HEK293T (cell line): ENCODE data around the gene UVRAG.

Experiments used
- CTCF ChIA-PET: fragments of 350-600 bp; formaldehyde crosslinking; extraction: SDS; loops from one replicate; lab custom pipeline; 2021; ENCODE audit warnings: antibody characterized with exemption, inconsistent platforms; lab: Yijun Ruan, JAX
- POLR2A ChIA-PET: fragments of 350-600 bp; formaldehyde crosslinking; extraction: SDS; loops from one replicate; lab custom pipeline; 2020; ENCODE audit warnings: antibody characterized with exemption, inconsistent platforms; lab: Yijun Ruan, JAX
- DNase-seq: peaks from one replicate; pipeline ENCODE4 v3.0.0; 2012; ENCODE audit warnings: mixed read lengths; ENCODE audit errors: extremely low spot score
- ARNT ChIP-seq: fragments of 450-650 bp; IDR thresholded peaks from 2 replicates; pipeline ENCODE4 v1.6.1; 2017; ENCODE audit warnings: mild to moderate bottlenecking
- BHLHE40 ChIP-seq: fragments of 450-650 bp; IDR thresholded peaks from 2 replicates; pipeline ENCODE4 v1.6.1; 2016; ENCODE audit warnings: mild to moderate bottlenecking, moderate library complexity, borderline replicate concordance
- CTBP1 ChIP-seq: fragments of 450-650 bp; IDR thresholded peaks from 2 replicates; pipeline ENCODE4 v1.6.1; 2016; ENCODE audit warnings: borderline replicate concordance
- ELF4 ChIP-seq: fragments of 450-650 bp; IDR thresholded peaks from 2 replicates; pipeline ENCODE4 v1.6.1; 2017; ENCODE audit warnings: antibody characterized with exemption
- FOXA1 ChIP-seq: fragments of 450-650 bp; IDR thresholded peaks from 2 replicates; pipeline ENCODE4 v1.6.1; 2016; ENCODE audit warnings: mild to moderate bottlenecking
- FOXK2 ChIP-seq: fragments of 450-650 bp; IDR thresholded peaks from 2 replicates; pipeline ENCODE4 v1.6.1; 2016; ENCODE audit warnings: mild to moderate bottlenecking
- FOXM1 ChIP-seq: fragments of 450-650 bp; IDR thresholded peaks from 2 replicates; pipeline ENCODE4 v1.6.1; 2017; ENCODE audit warnings: mild to moderate bottlenecking, borderline replicate concordance
- HDGF ChIP-seq: fragments of 450-650 bp; IDR thresholded peaks from 2 replicates; pipeline ENCODE4 v1.6.1; 2017; ENCODE audit warnings: antibody characterized with exemption, borderline replicate concordance
- L3MBTL2 ChIP-seq: fragments of 450-650 bp; conservative IDR thresholded peaks from 2 replicates; pipeline ENCODE4 v1.6.1; 2016; ENCODE audit warnings: mild to moderate bottlenecking
- LEF1 ChIP-seq: fragments of 450-650 bp; IDR thresholded peaks from 2 replicates; pipeline ENCODE4 v1.6.1; 2017; ENCODE audit warnings: mild to moderate bottlenecking, borderline replicate concordance
- NFRKB ChIP-seq: fragments of 450-650 bp; IDR thresholded peaks from 2 replicates; pipeline ENCODE4 v1.6.1; 2016; ENCODE audit warnings: mild to moderate bottlenecking, moderate library complexity
- SP1 ChIP-seq: fragments of 450-650 bp; IDR thresholded peaks from 2 replicates; pipeline ENCODE4 v1.6.1; 2017
- SUZ12 ChIP-seq: fragments of 450-650 bp; IDR thresholded peaks from 2 replicates; pipeline ENCODE4 v1.6.1; 2016; ENCODE audit warnings: mild to moderate bottlenecking
- TARDBP ChIP-seq: fragments of 450-650 bp; IDR thresholded peaks from 2 replicates; pipeline ENCODE4 v1.6.1; 2016
- ZNF384 ChIP-seq: fragments of 450-650 bp; IDR thresholded peaks from 2 replicates; pipeline ENCODE4 v1.6.1; 2016
- TF ChIP-seq, protein P1 (sequence below): fragments of 450-650 bp; IDR thresholded peaks from 2 replicates; pipeline ENCODE4 v1.6.1; 2016

The UVRAG gene

DNA sequence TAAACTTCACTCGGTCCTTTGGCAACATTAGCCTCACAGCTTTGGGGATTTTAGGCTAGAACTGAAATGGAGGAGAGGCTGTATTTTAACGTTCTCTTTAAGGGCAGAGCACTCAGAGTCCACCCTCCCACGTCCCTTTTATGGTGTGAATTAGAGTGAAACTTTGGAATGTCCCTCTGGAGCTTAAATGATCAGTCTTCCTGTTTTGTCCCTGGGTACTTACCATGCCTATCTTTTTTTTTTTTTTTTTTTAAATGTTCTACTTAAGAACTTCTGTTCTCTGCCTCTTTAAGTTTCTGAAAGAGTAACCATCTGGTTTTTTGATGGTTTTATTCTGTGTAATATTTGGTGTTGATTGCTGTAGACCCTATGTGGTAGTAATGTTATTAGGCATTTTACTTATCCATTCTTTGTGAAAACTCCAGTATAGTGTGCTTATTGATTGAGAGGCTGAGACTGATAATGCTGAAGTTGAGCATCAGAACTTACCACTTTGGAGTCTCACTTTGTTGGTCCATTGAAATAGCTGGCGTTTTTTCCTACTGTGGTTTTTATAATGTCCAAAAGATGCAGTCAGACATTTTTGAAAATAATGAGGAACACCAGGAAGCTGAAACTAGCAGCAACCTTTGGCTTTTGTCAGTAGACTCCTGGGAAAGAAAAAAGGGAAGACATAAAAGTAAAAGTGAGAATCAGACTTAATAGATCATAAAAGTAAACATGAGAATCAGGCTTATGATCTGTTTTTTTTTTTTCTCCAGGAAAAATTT, 11.6 kb downstream of the UVRAG start:
- DNase-seq, result no peak
- no peak for TF ChIP-seq LEF1
- no peak; the same call in 1 of the 2 replicates for TF ChIP-seq ZNF384
- no peak for TF ChIP-seq FOXM1
- no peak for TF ChIP-seq NFRKB
- TF ChIP-seq, protein P1, sequence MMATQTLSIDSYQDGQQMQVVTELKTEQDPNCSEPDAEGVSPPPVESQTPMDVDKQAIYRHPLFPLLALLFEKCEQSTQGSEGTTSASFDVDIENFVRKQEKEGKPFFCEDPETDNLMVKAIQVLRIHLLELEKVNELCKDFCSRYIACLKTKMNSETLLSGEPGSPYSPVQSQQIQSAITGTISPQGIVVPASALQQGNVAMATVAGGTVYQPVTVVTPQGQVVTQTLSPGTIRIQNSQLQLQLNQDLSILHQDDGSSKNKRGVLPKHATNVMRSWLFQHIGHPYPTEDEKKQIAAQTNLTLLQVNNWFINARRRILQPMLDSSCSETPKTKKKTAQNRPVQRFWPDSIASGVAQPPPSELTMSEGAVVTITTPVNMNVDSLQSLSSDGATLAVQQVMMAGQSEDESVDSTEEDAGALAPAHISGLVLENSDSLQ, result no peak
- TF ChIP-seq TARDBP, result no peak
- TF ChIP-seq HDGF, result no peak
- TF ChIP-seq ELF4, result no peak
- TF ChIP-seq FOXK2, result no peak
- CTCF ChIA-PET, result interaction anchor here (0.6 to 0.7 kb wide), 2 partner anchors 9 to 783 kb away, joined by 4 to 5 read pairs; no protein-coding TSS in a partner anchor
- POLR2A ChIA-PET, result no interaction called here

DNA sequence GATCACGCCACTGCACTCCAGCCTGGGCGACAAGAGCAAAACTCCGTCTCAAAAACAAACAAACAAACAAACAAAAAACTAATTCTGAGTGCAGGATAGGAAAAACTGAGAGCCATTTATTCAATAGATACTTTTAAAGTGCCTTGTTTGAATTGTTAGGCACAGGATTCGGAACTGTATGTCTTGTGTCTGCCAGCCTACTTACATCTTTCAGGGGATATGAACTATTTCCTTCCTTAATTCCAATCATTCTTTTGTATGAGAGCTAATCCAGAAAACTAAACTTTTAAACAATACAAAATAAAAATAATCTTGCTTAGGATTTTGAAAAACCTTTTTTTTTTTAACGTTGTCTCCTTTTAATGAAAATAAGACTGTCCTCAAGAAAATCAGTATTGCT, 12.6 kb downstream of the UVRAG start:
- CTCF ChIA-PET, result no interaction called here
- POLR2A ChIA-PET, result no interaction called here

DNA sequence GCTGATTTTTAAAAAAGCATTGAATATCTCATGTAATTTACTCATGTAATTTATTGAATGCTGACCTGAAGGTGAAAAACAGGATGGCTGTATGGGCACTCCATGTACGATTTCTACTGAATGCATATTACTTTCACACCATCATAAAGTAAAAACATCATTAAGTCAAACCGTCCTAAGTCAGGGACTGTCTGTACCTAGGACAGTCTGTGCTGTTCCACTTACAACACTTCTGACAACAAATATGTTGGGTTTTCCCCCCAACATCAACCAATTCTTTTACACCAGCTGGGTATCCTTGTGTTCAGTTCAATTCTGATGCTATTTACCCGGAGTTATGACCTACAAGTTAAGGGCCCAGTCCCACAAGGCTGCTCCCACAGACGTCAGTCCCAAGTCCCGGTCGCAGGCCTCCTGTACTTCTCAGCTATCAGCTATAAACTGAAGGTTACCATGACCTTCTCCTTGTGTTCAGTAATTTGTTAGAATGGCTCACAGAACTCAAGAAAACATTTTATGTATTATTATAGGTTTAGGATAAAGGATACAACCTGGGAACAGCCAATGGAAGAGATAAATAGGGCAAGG, 17.0 kb downstream of the UVRAG start:
- TF ChIP-seq TARDBP (no peak), NFRKB (no peak), BHLHE40 (no peak), SP1 (no peak), HDGF (no peak), FOXA1 (no peak), CTBP1 (no peak), ELF4 (no peak), FOXM1 (no peak), ZNF384 (no peak), LEF1 (no peak), SUZ12 (no peak), ARNT (no peak), FOXK2 (no peak), L3MBTL2 (no peak)
- TF ChIP-seq, protein P1, result no peak
- DNase-seq, result no peak
- ChIA-PET CTCF (no interaction called here), POLR2A (interaction anchor here (1.4 kb wide), 1 partner anchor 18 kb away, joined by 3 read pairs; no protein-coding TSS in a partner anchor)

More for the DNA sequence above, 12.6 kb downstream of the UVRAG start:
- TF ChIP-seq SP1 (no peak), NFRKB (no peak), FOXA1 (no peak), LEF1 (no peak), FOXM1 (no peak)
- TF ChIP-seq, protein P1, result no peak
- no peak for DNase-seq

DNA sequence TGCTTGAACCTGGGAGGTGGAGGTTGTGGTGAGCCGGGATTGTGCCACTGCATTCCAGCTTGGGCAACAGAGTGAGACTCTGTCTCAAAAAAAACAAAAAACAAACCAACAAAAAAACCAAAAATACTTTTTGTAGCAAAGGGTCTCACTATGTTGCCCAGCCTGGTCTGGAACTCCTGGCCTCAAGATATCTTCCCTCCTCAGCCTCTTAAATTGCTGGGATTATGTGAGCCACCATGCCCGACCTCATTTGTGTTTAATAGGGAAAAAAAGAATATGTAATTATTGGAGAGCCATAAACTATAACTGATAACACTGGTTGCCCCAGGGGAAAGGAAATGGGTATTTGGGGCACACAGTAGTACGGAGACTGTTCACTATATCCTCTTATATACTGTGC, 19.7 kb downstream of the UVRAG start:
- no peak for DNase-seq
- POLR2A ChIA-PET, result no interaction called here
- TF ChIP-seq ZNF384 (no peak), HDGF (no peak), TARDBP (no peak), NFRKB (no peak)
- CTCF ChIA-PET, result no interaction called here

DNA sequence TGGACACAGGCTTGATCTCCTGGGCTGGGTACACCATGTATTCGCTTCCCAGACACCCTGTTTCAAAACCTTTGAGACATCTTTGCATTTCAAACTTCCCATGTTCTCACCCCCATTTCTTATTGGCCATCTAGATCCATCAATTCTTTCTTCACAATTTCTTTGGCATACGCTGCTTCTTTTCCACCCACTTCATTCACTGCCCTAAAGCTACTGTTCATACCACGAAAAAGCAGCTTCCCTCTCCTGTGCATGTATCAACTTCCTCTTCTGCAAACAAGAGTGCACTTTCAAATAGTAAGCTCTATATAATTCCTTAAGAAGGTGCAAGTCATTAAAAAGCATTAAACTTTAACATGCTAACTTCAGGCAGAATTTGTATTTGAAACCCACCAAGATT, 21.4 kb downstream of the UVRAG start:
- no peak for TF ChIP-seq L3MBTL2
- no peak for TF ChIP-seq FOXA1
- TF ChIP-seq ELF4, result no peak
- TF ChIP-seq FOXK2, result no peak
- TF ChIP-seq, protein P1, result no peak
- no peak for TF ChIP-seq TARDBP
- no peak for TF ChIP-seq NFRKB
- no peak for TF ChIP-seq SP1
- TF ChIP-seq ZNF384, result no peak
- no peak for TF ChIP-seq BHLHE40
- no peak for TF ChIP-seq HDGF
- POLR2A ChIA-PET, result no interaction called here
- DNase-seq, result no peak
- CTCF ChIA-PET, result interaction anchor here (1.0 kb wide), 1 partner anchor 483 kb away, joined by 3 read pairs; no protein-coding TSS in a partner anchor
